Inflammatory macrophage (primary cell): ENCODE results near the gene PFAS.
"Not testable (repeated sequence)": the region's sequence is repeated elsewhere in the genome, so short reads cannot be mapped to it uniquely, and the experiment has no call there.

Experiments
- DNase-seq, 2 donors: peaks; one replicate each; pipeline ENCODE4 v3.0.0-alpha.2; 2020 to 2022

PFAS gene

DNA sequence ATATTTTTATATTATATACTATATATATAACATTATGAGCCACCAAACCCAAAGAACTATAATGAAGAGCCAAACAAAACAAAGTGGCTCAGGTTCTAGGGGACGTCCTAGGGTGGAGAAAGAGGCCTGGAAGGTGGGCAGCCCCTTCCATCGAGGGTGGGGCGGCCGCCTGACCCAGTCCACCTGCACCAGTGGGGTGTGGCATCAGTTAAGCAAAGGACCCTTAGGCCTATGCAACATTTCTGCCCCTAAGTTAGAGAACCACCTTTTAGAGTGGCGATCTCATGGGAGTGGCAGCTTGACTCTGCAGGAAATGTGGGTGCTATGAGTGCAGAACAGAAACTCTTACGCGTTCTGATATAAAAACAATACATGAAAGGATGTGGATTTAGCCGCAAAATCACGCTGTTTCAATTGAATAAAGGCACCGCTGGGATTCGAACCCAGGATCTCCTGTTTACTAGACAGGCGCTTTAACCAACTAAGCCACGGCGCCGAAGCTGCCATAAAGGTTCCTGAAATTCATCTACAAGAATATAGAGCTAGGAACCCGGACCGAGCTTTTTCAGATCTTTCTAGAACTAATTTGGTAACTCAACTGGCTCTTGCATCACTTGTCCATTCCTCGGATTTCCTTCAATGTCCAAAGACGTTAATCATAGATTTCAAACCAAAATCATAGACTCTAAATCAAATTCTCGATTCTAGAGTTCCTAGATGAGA, 23.1 kb upstream of the PFAS start:
- DNase-seq, result peak; percentile 65 to 69

DNA sequence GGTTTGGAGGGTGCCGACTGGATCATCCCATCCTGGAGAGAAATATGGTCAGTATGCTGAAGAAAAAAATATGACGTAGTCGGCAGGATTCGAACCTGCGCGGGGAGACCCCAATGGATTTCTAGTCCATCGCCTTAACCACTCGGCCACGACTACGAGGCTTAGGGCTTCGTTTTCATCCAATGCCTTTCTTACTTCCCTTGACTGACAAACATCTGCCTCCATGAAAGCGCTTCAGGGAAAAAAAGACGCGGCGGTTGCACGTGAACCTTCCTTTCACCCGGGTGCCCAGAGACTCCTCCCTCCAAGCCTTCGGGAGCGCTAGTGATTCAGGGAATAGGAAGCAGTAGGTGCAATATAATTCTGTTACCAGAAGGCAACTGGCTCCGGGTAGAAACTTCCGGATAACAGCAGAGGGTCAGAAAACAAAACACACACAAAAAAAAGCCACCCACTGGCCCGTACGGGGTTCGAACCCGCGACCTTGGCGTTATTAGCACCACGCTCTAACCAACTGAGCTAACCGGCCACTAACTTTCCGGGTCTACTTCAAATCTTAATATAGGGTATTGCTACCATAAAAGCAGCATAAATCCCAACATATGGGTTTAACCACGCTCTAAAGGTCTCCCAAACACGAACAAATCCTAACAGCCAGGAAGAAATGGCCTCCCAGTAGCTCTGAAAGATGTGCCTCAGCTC, 22.4 kb upstream of the PFAS start:
- DNase-seq, result peak; percentile 84 to 89

DNA sequence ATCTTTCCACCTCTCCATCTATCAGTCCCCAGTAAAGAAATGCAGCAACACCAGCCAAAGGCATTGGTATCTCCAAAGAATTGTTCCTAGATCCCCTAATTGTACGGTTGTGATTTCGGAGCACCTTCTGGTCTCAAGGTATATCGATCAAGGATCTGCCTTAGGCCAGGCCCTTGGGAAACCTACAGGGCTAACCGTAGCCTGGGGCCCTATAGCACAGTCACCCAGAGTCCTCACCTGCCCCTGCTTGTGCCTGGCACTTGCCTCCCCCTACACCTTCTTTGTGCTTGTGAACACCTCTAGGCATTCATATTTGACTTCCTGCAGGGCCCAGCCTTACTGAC, 21.9 kb upstream of the PFAS start:
- DNase-seq, result no peak

DNA sequence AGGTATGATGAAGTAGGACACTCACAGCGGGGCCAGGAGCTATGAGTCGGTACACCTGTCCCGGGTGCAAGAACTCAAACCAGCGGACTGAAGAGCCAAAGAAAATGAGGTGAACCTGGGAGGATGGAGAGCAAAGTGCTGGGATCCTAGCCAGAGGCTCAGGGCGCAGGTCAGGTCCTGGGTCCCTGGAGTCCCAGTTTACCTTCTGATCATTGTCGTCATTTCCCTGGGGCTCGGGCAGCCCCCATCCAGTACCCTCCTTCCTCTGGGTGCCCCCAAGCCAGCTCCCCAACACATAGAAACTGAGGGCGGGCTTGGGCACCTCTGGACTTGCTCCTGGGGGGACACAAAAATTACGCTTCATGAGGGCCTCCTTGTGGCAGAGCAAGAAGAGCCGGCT, 17.4 kb upstream of the PFAS start:
- DNase-seq, result no peak

DNA sequence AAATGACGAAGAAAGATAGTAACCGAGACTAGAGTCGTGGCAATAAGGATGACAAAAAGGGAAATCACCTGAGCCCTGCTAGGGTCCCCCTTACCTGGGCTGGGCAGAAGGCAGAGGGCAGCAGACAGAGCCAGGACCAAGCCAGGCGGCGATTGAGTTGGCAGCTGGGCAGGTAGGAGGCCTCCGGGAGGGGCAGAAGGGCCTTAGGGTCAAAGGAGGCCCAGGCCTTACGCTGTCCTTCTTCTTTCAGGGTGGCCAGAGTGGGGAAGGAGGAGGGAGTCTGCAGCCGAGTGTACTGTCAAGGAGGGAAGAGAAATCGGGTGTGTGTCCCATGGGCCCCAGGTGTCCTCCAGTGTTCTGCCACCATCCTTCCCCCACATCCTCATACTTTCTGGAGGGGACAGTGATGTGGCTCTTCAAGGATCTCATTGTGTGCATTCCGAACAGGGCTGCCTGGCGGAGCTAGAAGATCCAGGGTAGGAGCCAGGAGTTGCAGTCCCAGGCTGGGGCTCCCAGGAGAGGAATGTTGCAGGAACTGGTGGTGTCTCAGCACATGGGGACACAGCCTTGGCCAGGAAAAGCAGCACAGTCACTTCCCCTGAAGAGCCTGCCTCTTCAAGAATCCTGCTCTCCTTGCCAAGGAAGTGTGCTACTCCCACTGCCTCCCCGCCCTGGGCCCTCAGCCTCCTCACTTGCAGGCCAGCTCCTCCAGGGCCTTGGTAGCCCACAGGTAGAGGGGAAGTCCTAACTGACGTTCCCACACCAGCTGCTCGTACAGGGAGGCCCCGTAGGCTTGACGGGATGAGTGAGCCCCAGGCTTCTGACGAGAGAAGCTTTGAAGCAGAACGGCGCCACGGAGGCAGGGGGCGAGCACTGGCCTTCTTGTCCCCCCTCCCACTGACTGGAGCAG, 14.5 kb upstream of the PFAS start:
- no peak for DNase-seq

DNA sequence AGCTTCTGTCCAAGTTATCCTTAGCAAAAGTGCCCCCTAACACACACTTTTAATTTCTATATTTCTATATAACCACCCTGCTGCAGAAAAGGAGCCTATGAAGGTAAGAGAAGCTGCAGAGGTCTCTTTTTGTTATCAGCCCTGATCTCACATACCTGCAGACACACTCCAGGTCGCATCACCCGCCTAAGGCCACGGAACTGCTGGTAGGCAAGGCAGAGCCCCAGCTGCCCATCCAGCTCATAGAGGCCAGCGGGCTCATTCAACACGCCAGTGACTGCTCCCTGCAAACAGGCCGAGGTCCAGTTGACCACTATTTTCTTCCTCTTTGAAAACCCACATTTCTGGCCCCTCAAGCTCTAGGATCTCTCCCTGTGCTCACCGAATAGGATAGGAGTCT, 13.4 kb upstream of the PFAS start:
- no peak for DNase-seq

DNA sequence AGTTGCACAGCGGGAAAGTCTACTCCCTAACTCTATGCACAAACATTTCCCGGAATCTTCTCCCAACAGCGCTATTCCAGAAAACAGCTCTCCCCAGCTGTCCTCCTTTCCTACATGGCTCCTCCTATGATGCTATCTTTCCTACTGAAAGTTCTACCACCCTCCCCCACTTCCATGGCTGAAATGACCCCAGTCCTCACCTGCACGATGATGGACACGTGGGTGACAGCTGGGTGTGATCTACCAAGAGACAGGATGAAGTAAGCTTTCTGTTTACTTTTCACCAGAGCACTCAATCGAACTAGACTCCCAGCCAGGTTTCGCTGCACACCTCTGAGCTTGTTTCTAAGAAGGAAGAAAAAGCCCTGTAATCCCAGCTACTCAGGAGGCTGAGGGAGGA, 11.9 kb upstream of the PFAS start:
- DNase-seq, result no peak

DNA sequence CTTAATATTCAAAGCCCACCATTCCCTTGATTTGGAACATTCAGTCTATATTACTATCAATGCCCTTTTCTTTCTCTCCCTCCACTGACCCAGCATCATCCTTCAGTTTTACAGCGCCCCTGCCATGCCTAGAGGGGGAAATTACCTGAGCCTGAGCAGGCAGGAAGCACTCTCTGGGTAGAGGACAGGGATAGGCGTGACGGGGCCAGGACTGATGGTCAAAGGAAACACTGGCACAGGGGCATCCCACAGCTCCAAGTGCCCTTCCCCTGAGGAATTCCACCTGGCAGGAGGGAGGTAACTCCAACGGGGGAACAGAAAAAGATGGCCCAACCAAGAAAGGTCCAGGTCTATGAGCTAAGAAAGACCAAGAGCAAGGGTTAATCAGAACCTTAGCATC, 11.2 kb upstream of the PFAS start:
- DNase-seq, result no peak

DNA sequence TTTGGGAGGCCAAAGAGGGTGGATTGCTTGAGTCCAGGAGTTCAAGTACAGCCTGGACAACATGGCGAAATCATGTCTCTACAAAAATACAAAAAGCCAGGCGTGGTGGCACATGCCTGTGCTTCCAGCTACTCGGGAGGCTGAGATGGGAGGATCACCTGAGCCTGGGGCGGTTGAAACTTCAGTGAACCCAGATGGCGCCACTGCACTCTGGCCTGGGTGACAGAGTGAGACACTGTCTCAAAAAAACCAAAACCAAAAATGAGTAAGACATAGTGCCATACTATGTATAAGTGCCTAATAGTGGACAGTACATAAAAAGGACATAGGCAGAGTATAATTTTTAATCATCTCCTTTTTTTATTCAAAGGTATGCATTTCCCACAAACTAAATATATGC, 5.3 kb upstream of the PFAS start:
- DNase-seq, result no peak

DNA sequence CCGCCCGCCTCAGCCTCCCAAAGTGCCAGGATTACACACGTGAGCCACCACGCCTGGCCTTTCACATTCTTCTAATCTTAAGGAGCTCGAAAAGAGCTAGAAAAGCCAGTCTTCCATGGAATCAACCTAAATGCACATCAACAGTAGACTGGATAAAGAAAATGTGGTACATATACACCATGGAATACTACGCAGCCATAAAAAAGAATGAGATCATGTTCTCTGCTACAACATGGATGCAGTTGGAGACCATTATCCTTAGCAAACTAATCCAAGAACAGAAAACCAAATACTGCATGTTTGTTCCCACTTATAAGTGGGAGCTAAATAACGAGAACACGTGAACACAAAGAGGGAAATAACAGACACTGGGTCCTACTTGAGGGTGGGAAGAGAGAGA, 4.3 kb upstream of the PFAS start:
- DNase-seq, result no peak

DNA sequence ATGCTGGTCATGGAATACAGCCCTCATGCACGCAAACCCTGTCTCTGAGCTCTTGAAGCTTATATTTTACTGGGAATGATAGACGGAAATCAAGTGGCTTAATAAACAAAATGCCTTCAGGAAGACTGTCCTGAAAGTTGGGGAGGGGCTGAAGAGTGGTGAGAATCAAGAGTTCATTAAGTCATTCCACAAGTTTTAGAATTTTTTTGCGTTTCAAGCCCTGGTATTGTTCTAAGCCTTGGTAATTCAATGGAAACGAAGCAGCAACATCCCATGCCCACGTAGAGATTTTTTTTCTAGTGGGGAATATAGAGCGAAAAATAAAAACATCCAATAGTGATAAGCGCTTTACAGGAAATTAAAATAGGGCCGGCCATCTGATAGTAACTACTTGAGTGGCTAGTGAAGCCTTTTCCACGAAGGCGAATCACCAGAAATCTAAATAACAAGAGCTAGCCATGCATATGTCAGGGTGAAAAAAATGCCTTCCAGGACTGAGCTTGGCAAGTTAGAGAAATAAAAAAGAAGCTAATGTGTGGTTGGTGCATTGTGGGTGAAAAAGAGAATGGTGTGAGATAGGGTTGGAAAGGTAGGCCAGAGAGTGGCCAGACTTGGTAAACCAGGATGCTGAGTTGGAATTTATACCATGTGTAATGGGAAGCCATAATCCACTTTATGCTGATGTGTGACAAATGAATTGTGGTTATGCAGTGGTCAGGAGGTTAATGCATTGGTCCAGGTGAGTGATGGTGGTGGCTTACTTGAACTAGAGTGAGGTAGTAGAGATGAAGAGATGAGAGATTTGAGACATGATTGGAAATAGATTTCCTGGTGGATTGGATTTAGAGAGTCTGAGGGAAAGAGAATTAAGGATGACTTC, 772 bp downstream of the PFAS start:
- no peak for DNase-seq

DNA sequence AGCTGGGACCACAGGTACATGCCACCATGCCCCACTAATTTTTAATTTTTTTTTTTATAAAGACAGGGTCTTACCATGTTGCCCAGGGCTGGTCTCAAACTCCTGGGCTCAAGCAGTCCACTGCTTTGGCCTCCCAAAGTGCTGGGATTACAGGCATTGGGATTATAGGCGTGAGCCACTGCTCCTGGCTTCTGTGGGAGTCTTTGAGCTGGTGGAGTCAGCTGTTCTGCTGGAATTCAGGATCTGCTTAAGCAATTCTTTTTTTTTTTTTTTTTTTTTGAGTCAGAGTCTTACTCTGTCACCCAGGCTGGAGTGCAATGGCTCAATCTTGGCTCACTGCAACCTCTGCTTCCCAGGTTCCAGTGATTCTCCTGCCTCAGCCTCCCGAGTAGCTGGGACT, 2.3 kb downstream of the PFAS start:
- not testable (repeated sequence) for DNase-seq

DNA sequence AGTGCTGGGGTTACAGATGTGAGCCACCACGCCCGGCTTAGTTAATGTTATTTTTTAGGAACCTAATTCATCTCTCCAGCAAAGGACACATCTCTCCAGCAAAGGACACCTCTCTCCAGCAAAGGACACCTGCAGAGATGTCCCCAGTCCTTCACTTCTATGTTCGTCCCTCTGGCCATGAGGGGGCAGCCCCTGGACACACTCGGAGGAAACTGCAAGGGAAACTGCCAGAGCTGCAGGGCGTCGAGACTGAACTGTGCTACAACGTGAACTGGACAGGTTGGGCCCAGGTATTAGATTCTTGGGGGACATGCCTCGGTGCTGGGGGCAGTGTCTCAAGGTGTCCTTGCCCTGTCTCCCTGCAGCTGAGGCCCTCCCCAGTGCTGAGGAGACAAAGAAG, 4.7 kb downstream of the PFAS start:
- DNase-seq, result peak in 1 of 2 donors; percentile 28

DNA sequence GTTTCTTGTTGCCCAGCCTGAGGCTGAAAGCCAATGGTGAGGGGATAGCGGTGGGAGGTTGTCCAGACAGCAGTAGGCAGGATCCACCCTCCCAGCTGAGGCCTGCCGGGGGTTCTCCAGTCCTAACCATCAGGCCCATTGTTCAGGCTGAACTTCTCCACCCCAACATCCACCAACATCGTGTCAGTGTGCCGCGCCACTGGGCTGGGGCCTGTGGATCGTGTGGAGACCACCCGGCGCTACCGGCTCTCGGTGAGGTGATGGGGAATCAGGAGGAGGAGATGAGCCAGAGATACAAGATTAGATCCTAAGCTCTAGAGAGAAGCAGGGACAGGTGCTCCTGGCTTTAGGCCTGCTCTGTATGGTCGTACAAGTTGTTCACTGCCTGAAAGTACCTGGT, 5.8 kb downstream of the PFAS start:
- no peak for DNase-seq

DNA sequence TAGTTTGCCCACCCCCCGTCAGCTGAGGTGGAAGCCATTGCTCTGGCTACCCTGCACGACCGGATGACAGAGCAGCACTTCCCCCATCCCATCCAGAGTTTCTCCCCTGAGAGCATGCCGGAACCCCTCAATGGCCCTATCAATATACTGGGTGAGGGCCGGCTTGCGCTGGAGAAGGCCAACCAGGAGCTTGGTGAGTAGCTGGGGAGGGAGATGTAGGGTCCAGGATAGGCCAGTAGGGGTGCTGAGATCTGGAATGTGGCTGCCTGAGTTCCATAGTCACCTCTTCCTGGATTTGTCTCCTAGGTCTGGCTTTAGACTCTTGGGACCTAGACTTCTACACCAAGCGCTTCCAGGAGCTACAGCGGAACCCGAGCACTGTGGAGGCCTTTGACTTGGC, 6.4 kb downstream of the PFAS start:
- DNase-seq, result no peak

DNA sequence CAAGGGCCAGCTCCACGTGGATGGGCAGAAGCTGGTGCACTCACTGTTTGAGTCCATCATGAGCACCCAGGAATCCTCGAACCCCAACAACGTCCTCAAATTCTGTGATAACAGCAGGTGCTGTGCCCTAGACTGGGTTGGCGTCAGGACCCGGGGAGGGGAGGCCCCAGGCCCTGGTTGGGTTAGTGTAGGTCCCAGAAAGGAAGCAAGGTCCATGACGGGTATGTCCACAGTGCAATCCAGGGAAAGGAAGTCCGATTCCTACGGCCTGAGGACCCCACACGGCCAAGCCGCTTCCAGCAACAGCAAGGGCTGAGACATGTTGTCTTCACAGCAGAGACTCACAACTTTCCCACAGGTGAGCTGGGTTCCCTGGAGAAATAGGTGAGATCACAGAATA, 7.2 kb downstream of the PFAS start:
- DNase-seq, result no peak

DNA sequence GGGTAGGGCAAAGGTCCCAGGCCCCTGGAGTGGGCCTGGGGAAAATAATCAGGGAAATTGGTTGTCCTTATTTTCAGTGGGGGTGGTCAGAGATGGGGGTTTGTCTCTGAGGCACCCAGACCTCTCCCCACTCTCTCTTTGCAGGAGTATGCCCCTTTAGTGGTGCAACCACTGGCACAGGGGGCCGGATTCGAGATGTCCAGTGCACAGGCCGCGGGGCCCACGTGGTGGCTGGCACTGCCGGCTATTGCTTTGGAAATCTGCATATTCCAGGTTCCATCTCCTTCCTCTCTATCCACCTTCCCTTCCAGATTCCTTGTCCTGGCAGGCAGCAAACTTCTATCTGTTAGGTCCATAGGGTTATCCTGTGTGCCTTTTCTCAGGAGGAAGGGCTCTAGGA, 7.6 kb downstream of the PFAS start:
- no peak for DNase-seq

DNA sequence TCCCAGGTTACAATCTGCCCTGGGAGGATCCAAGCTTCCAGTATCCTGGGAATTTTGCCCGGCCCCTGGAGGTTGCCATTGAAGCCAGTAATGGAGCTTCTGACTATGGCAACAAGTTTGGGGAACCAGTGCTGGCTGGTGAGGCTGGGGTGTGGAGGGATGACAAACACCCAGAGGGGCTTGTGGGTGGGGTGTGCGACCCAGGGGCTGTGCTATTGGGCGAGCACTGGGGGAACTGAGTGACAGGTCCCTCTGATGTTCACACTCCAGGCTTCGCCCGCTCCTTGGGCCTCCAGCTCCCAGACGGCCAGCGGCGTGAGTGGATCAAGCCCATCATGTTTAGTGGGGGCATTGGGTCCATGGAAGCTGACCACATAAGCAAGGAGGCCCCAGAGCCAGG, 8.7 kb downstream of the PFAS start:
- DNase-seq, result no peak

DNA sequence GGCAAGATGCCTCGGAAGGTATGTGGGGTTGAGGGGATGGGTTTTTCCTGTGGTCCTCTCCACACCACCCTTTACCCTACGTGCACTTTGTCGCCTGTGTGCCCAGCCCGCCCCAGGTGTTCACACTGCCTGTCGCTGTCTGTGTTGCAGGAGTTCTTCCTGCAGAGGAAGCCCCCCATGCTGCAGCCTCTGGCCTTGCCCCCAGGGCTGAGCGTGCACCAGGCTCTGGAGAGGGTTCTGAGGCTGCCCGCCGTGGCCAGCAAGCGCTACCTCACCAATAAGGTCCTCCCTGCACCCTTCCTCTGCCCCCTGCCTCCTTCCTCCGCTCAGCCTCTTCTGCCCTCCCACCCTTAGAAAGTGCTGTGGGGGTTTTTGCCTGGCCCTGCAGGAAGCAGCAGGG, 15.2 kb downstream of the PFAS start:
- no peak for DNase-seq

DNA sequence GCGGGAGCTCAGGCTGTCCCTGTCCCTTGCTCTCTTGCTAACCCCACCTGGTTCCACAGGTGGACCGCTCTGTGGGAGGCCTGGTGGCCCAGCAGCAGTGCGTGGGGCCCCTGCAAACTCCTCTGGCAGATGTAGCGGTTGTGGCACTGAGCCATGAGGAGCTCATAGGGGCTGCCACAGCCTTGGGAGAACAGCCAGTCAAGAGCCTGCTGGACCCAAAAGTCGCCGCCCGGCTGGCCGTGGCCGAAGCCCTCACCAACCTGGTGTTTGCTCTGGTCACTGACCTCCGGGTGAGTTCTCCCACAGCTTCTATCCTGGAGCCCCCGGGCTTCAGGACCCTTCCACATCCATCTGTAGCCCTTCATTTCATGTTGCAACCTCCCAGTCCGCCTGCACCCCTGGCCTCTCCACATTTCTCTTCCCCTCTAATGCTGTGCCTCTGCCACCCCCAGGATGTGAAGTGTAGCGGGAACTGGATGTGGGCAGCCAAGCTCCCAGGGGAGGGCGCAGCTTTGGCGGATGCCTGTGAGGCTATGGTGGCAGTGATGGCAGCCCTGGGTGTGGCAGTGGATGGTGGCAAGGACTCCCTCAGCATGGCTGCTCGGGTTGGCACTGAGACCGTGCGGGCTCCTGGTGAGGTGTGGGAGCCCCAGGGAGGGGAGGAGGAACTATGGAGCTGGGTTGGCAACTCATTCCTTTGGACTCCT, 15.9 kb downstream of the PFAS start:
- DNase-seq, result no peak

DNA sequence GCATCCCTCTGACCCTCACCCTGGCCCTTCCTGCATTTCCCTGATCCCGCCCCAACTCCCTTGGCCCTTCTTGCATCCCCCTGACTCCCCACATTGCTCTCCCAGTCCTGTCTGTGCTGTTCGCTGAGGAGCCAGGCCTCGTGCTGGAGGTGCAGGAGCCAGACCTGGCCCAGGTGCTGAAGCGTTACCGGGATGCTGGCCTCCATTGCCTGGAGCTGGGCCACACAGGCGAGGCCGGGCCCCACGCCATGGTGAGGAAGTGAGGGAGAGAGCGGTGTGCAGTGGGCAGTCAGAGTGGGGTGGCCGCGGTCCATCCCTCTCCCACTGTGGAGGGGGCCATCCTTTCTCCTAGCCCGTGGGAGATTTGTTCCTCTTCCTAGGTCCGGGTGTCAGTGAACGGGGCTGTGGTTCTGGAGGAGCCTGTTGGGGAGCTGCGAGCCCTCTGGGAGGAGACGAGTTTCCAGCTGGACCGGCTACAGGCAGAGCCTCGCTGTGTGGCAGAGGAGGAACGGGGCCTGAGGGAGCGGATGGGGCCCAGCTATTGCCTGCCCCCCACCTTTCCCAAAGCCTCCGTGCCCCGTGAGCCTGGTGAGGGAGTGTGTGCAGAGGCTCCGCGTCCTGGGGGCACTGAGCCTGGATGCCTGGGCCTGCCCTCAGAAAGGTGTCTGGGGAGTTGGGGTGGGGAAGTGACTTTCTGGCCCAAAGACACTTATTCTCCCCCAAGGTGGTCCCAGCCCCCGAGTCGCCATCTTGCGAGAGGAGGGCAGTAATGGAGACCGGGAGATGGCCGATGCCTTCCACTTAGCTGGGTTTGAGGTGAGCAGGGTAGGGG, 17.8 kb downstream of the PFAS start:
- no peak for DNase-seq
